ENCODE measurements around the gene ARHGEF17.

Gene ARHGEF17

DNA sequence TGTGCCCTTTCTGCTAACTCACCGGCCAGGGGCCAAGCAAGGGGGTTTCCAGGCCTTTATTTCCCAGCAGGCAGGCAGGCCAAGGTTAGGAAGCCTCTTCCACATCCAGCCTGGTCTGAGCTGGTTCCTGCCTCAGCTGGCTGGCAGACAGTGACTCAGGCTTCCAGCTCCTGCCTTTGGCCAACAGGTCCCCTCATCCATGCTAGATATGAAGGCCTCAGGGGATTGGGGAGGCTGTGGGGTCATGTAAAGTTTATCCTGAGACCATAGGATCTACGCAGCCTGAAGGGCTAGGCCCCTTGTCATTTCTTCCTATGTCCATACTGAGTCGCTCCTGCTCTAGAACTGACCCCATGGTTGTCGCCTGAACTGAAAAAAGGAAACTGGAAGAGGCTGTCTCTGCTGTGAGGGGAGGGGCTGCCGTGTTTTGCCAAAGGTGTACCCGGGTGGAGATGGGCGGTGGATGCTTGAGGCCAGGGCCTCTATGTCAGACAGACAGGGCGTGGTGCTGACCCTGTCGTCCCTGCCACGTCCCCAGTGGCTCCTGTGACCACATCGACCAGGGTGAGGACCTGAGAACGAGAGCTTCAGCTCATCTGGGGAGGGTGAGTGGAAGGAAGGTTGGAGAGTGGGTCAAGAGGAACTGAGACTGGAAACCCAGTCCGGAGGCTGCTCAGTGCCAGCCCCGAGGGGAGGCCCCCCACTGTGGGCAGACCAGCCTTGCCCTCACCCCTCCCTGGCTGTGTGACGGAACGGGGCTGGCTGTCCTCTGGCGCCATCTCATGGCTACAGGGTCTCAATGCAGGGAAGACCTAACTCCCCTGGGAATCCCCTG, 19.0 kb upstream of the ARHGEF17 start:
- no peak overlapping the region; the same call in 1 of the 2 replicates for H3K27ac ChIP-seq (ENCODE audit: extremely low read depth, low read depth, low read length)
- peak overlapping the region; percentile 29 for H3K4me3 ChIP-seq (ENCODE audit: low read depth, low read length)
- POLR2A ChIA-PET: interaction anchor here (1.5 kb wide), 1 partner anchor 19 kb away, joined by 4 read pairs; the partner anchor contains the start of gene ARHGEF17
- no peaks in the 10 kb centered on the region for H3K9me3 ChIP-seq (ENCODE audit: control insufficient read depth, insufficient read depth, low read depth, low read length)
- no peaks in the 10 kb centered on the region for H3K4me1 ChIP-seq (ENCODE audit: control insufficient read depth, insufficient read depth, low read length)
- CTCF ChIA-PET: interaction anchor here (0.6 to 5.6 kb wide), 39 partner anchors 9 to 1833 kb away, joined by 3 to 51 read pairs (median 4); partner anchors contain the start of genes ARHGEF17, P2RY6 and STARD10
- no peaks in the 10 kb centered on the region for H3K36me3 ChIP-seq (ENCODE audit: control insufficient read depth in 2 of 2, insufficient read depth in 1 of 2, low read length in 2 of 2)
- TF ChIP-seq BCL11A (tag by site-specific recombination; IDR thresholded peaks at IDR 0.05; ENCODE audit: low read depth): no peak
- TF ChIP-seq ZBTB17 (tag by site-specific recombination; IDR thresholded peaks at IDR 0.05): 0 out of 2 replicates have a peak, but pooled peaks have one; percentile 35
- no peak for TF ChIP-seq HOXA7 (CRISPR knock-in tag; IDR thresholded peaks at IDR 0.05; ENCODE audit: borderline replicate concordance)
- no peak for TF ChIP-seq TCF7L2 (IDR thresholded peaks at IDR 0.05; ENCODE audit: borderline replicate concordance, low read depth, low read length)
- TF ChIP-seq GLIS2 (tag by site-specific recombination; IDR thresholded peaks at IDR 0.05): peak; percentile 91
- TF ChIP-seq, protein P1, sequence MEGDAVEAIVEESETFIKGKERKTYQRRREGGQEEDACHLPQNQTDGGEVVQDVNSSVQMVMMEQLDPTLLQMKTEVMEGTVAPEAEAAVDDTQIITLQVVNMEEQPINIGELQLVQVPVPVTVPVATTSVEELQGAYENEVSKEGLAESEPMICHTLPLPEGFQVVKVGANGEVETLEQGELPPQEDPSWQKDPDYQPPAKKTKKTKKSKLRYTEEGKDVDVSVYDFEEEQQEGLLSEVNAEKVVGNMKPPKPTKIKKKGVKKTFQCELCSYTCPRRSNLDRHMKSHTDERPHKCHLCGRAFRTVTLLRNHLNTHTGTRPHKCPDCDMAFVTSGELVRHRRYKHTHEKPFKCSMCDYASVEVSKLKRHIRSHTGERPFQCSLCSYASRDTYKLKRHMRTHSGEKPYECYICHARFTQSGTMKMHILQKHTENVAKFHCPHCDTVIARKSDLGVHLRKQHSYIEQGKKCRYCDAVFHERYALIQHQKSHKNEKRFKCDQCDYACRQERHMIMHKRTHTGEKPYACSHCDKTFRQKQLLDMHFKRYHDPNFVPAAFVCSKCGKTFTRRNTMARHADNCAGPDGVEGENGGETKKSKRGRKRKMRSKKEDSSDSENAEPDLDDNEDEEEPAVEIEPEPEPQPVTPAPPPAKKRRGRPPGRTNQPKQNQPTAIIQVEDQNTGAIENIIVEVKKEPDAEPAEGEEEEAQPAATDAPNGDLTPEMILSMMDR (tag by site-specific recombination; IDR thresholded peaks at IDR 0.05): peak; percentile 83
- TF ChIP-seq, protein P2, sequence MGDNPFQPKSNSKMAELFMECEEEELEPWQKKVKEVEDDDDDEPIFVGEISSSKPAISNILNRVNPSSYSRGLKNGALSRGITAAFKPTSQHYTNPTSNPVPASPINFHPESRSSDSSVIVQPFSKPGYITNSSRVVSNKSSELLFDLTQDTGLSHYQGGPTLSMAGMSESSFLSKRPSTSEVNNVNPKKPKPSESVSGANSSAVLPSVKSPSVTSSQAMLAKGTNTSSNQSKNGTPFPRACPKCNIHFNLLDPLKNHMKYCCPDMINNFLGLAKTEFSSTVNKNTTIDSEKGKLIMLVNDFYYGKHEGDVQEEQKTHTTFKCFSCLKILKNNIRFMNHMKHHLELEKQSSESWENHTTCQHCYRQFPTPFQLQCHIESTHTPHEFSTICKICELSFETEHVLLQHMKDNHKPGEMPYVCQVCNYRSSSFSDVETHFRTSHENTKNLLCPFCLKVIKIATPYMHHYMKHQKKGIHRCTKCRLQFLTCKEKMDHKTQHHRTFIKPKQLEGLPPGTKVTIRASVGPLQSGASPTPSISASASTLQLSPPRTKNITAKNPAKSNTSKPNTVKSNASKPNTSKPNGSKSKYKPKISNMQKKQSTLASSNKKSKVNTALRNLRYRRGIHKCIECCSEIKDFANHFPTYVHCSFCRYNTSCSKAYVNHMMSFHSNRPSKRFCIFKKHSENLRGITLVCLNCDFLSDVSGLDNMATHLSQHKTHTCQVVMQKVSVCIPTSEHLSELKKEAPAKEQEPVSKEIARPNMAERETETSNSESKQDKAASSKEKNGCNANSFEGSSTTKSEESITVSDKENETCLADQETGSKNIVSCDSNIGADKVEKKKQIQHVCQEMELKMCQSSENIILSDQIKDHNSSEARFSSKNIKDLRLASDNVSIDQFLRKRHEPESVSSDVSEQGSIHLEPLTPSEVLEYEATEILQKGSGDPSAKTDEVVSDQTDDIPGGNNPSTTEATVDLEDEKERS (tag by site-specific recombination; IDR thresholded peaks at IDR 0.05): no peak
- TF ChIP-seq ZNF248 (tag by site-specific recombination; IDR thresholded peaks at IDR 0.05): no peak
- no peak for TF ChIP-seq ZNF473 (tag by site-specific recombination; IDR thresholded peaks at IDR 0.05)
- no peak for TF ChIP-seq OSR2 (tag by site-specific recombination; IDR thresholded peaks at IDR 0.05)
- no peak for TF ChIP-seq EGR2 (tag by site-specific recombination; IDR thresholded peaks at IDR 0.05; ENCODE audit: low read depth)
- no peak for TF ChIP-seq ZNF366 (tag by site-specific recombination; conservative IDR thresholded peaks at IDR 0.05)
- no peak for TF ChIP-seq ZNF843 (tag by site-specific recombination; IDR thresholded peaks at IDR 0.05)
- TF ChIP-seq ZNF776 (tag by site-specific recombination; IDR thresholded peaks at IDR 0.05; ENCODE audit: borderline replicate concordance): no peak
- TF ChIP-seq, protein P3, sequence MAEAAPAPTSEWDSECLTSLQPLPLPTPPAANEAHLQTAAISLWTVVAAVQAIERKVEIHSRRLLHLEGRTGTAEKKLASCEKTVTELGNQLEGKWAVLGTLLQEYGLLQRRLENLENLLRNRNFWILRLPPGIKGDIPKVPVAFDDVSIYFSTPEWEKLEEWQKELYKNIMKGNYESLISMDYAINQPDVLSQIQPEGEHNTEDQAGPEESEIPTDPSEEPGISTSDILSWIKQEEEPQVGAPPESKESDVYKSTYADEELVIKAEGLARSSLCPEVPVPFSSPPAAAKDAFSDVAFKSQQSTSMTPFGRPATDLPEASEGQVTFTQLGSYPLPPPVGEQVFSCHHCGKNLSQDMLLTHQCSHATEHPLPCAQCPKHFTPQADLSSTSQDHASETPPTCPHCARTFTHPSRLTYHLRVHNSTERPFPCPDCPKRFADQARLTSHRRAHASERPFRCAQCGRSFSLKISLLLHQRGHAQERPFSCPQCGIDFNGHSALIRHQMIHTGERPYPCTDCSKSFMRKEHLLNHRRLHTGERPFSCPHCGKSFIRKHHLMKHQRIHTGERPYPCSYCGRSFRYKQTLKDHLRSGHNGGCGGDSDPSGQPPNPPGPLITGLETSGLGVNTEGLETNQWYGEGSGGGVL (tag by site-specific recombination; IDR thresholded peaks at IDR 0.05): no peak
- TF ChIP-seq SP7 (tag by site-specific recombination; IDR thresholded peaks at IDR 0.05): 0 out of 2 replicates have a peak, but pooled peaks have one; percentile 34
- no peak for TF ChIP-seq ZNF132 (tag by site-specific recombination; IDR thresholded peaks at IDR 0.05; ENCODE audit: borderline replicate concordance)
- TF ChIP-seq ZNF600 (tag by site-specific recombination; IDR thresholded peaks at IDR 0.05): peak; percentile 65; the same call in 1 of the 2 replicates
- TF ChIP-seq ZNF529 (tag by site-specific recombination; IDR thresholded peaks at IDR 0.05; ENCODE audit: insufficient replicate concordance): no peak
- peak; percentile 98 for TF ChIP-seq ZNF654 (tag by site-specific recombination; IDR thresholded peaks at IDR 0.05; ENCODE audit: low read depth)
- TF ChIP-seq ZNF391 (tag by site-specific recombination; IDR thresholded peaks at IDR 0.05; ENCODE audit: borderline replicate concordance, low read depth): peak; percentile 39; the same call in 1 of the 2 replicates
- TF ChIP-seq ZFP37 (tag by site-specific recombination; IDR thresholded peaks at IDR 0.05): peak; percentile 32; the same call in 1 of the 2 replicates
- no peak for TF ChIP-seq ZNF133 (tag by site-specific recombination; IDR thresholded peaks at IDR 0.05)
- TF ChIP-seq, protein P4, sequence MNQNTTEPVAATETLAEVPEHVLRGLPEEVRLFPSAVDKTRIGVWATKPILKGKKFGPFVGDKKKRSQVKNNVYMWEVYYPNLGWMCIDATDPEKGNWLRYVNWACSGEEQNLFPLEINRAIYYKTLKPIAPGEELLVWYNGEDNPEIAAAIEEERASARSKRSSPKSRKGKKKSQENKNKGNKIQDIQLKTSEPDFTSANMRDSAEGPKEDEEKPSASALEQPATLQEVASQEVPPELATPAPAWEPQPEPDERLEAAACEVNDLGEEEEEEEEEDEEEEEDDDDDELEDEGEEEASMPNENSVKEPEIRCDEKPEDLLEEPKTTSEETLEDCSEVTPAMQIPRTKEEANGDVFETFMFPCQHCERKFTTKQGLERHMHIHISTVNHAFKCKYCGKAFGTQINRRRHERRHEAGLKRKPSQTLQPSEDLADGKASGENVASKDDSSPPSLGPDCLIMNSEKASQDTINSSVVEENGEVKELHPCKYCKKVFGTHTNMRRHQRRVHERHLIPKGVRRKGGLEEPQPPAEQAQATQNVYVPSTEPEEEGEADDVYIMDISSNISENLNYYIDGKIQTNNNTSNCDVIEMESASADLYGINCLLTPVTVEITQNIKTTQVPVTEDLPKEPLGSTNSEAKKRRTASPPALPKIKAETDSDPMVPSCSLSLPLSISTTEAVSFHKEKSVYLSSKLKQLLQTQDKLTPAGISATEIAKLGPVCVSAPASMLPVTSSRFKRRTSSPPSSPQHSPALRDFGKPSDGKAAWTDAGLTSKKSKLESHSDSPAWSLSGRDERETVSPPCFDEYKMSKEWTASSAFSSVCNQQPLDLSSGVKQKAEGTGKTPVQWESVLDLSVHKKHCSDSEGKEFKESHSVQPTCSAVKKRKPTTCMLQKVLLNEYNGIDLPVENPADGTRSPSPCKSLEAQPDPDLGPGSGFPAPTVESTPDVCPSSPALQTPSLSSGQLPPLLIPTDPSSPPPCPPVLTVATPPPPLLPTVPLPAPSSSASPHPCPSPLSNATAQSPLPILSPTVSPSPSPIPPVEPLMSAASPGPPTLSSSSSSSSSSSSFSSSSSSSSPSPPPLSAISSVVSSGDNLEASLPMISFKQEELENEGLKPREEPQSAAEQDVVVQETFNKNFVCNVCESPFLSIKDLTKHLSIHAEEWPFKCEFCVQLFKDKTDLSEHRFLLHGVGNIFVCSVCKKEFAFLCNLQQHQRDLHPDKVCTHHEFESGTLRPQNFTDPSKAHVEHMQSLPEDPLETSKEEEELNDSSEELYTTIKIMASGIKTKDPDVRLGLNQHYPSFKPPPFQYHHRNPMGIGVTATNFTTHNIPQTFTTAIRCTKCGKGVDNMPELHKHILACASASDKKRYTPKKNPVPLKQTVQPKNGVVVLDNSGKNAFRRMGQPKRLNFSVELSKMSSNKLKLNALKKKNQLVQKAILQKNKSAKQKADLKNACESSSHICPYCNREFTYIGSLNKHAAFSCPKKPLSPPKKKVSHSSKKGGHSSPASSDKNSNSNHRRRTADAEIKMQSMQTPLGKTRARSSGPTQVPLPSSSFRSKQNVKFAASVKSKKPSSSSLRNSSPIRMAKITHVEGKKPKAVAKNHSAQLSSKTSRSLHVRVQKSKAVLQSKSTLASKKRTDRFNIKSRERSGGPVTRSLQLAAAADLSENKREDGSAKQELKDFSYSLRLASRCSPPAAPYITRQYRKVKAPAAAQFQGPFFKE (tag by site-specific recombination; IDR thresholded peaks at IDR 0.05; ENCODE audit: borderline replicate concordance): no peak
